SK-N-SH treated with all-trans-retinoic acid at 6 μM for 48 hours (cell line): Measurements from ENCODE around the gene RALGPS1.

Source experiments
- ATAC-seq: fragments of 200-7000 bp; cut with Tn5 transposase; 3 replicates; pipeline ENCODE4 v1.9.1; 2020; ENCODE audit warnings: mild to moderate bottlenecking, moderate library complexity
- ARNTL ChIP-seq: fragments of 450-650 bp; formaldehyde crosslinking; IDR thresholded peaks from 2 replicates; pipeline ENCODE4 v1.5.0; 2020; ENCODE audit warnings: low read depth, mild to moderate bottlenecking, moderate library complexity, borderline replicate concordance
- BACH2 ChIP-seq: fragments of 250-450 bp; sonication (Bioruptor Pico); IDR thresholded peaks from 2 replicates; pipeline ENCODE4 v1.9.0; 2021; ENCODE audit warnings: mild to moderate bottlenecking, borderline replicate concordance
- CSDC2 ChIP-seq: fragments of 250-450 bp; sonication (Bioruptor Pico); IDR thresholded peaks from 2 replicates; pipeline ENCODE4 v1.5.0; 2020; ENCODE audit warnings: mild to moderate bottlenecking, moderate library complexity
- ESRRG ChIP-seq: fragments of 250-450 bp; sonication (Bioruptor Pico); IDR thresholded peaks from 2 replicates; pipeline ENCODE4 v1.6.1; 2021; ENCODE audit warnings: mild to moderate bottlenecking
- GLIS3 ChIP-seq: fragments of 250-450 bp; sonication (Bioruptor Pico); IDR thresholded peaks from 2 replicates; pipeline ENCODE4 v1.5.0; 2020; ENCODE audit warnings: mild to moderate bottlenecking, moderate library complexity
- ISL1 ChIP-seq: fragments of 250-450 bp; sonication (Bioruptor Pico); IDR thresholded peaks from 2 replicates; pipeline ENCODE4 v2.1.2; 2022; ENCODE audit warnings: mild to moderate bottlenecking, moderate library complexity
- OSR1 ChIP-seq: fragments of 250-450 bp; sonication (Bioruptor Pico); IDR thresholded peaks from 2 replicates; pipeline ENCODE4 v1.8.0; 2022; ENCODE audit warnings: moderate library complexity, mild to moderate bottlenecking, inconsistent platforms
- PPARA ChIP-seq: fragments of 250-450 bp; sonication (Bioruptor Pico); IDR thresholded peaks from 2 replicates; pipeline ENCODE4 v1.5.0; 2020; ENCODE audit warnings: mild to moderate bottlenecking, borderline replicate concordance
- RARB ChIP-seq: fragments of 250-450 bp; sonication (Bioruptor Pico); IDR thresholded peaks from 2 replicates; pipeline ENCODE4 v1.8.0; 2021; ENCODE audit warnings: mild to moderate bottlenecking, moderate library complexity
- SNAI2 ChIP-seq: fragments of 250-450 bp; sonication (Bioruptor Pico); IDR thresholded peaks from 2 replicates; pipeline ENCODE4 v1.5.0; 2020; ENCODE audit warnings: mild to moderate bottlenecking, moderate library complexity
- TCF4 ChIP-seq: fragments of 250-450 bp; sonication (Bioruptor Pico); IDR thresholded peaks from 2 replicates; pipeline ENCODE4 v1.8.0; 2021; ENCODE audit warnings: mild to moderate bottlenecking, moderate library complexity, borderline replicate concordance
- TOX ChIP-seq: fragments of 250-450 bp; sonication (Bioruptor Pico); IDR thresholded peaks from 2 replicates; pipeline ENCODE4 v1.8.0; 2021; ENCODE audit warnings: mild to moderate bottlenecking, moderate library complexity, borderline replicate concordance
- ZC3H10 ChIP-seq: fragments of 250-450 bp; sonication (Bioruptor Pico); IDR thresholded peaks from 2 replicates; pipeline ENCODE4 v1.5.1; 2021; ENCODE audit warnings: mild to moderate bottlenecking, moderate library complexity
- ZFP3 ChIP-seq: fragments of 250-450 bp; sonication (Bioruptor Pico); IDR thresholded peaks from 2 replicates; pipeline ENCODE4 v1.5.0; 2020; ENCODE audit warnings: mild to moderate bottlenecking, moderate library complexity
- ZFP30 ChIP-seq: fragments of 450-650 bp; formaldehyde crosslinking; IDR thresholded peaks from 2 replicates; pipeline ENCODE4 v1.5.0; 2022; ENCODE audit warnings: mild to moderate bottlenecking, moderate library complexity
- ZNF565 ChIP-seq: fragments of 450-650 bp; formaldehyde crosslinking; conservative IDR thresholded peaks from 2 replicates; pipeline ENCODE4 v1.5.0; 2020; ENCODE audit warnings: low read depth, mild to moderate bottlenecking, moderate library complexity
- ZNF70 ChIP-seq: fragments of 450-650 bp; formaldehyde crosslinking; IDR thresholded peaks from 2 replicates; pipeline ENCODE4 v1.5.0; 2020; ENCODE audit warnings: mild to moderate bottlenecking, moderate library complexity
- ZNF8 ChIP-seq: fragments of 450-650 bp; formaldehyde crosslinking; IDR thresholded peaks from 2 replicates; pipeline ENCODE4 v1.5.0; 2020; ENCODE audit warnings: mild to moderate bottlenecking, moderate library complexity
- TF ChIP-seq, protein P1 (sequence below): fragments of 250-450 bp; sonication (Bioruptor Pico); IDR thresholded peaks from 2 replicates; pipeline ENCODE4 v1.8.0; 2020; ENCODE audit warnings: mild to moderate bottlenecking, moderate library complexity, borderline replicate concordance
- TF ChIP-seq, protein P2 (sequence below): fragments of 250-450 bp; sonication (Bioruptor Pico); IDR thresholded peaks from 2 replicates; pipeline ENCODE4 v1.5.1; 2020; ENCODE audit warnings: low read depth, mild to moderate bottlenecking, moderate library complexity
- TF ChIP-seq, protein P3 (sequence below): fragments of 250-450 bp; sonication (Bioruptor Pico); IDR thresholded peaks from 2 replicates; pipeline ENCODE4 v1.5.1; 2021; ENCODE audit warnings: mild to moderate bottlenecking, moderate library complexity
- TF ChIP-seq, protein P4 (sequence below): fragments of 250-450 bp; sonication (Bioruptor Pico); IDR thresholded peaks from 2 replicates; pipeline ENCODE4 v1.8.0; 2021; ENCODE audit warnings: low read depth, mild to moderate bottlenecking, moderate library complexity, borderline replicate concordance
- TF ChIP-seq, protein P5 (sequence below): fragments of 250-450 bp; sonication (Bioruptor Pico); IDR thresholded peaks from 2 replicates; pipeline ENCODE4 v1.5.0; 2020; ENCODE audit warnings: mild to moderate bottlenecking, moderate library complexity

The RALGPS1 gene, protein sequence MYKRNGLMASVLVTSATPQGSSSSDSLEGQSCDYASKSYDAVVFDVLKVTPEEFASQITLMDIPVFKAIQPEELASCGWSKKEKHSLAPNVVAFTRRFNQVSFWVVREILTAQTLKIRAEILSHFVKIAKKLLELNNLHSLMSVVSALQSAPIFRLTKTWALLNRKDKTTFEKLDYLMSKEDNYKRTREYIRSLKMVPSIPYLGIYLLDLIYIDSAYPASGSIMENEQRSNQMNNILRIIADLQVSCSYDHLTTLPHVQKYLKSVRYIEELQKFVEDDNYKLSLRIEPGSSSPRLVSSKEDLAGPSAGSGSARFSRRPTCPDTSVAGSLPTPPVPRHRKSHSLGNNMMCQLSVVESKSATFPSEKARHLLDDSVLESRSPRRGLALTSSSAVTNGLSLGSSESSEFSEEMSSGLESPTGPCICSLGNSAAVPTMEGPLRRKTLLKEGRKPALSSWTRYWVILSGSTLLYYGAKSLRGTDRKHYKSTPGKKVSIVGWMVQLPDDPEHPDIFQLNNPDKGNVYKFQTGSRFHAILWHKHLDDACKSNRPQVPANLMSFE

DNA sequence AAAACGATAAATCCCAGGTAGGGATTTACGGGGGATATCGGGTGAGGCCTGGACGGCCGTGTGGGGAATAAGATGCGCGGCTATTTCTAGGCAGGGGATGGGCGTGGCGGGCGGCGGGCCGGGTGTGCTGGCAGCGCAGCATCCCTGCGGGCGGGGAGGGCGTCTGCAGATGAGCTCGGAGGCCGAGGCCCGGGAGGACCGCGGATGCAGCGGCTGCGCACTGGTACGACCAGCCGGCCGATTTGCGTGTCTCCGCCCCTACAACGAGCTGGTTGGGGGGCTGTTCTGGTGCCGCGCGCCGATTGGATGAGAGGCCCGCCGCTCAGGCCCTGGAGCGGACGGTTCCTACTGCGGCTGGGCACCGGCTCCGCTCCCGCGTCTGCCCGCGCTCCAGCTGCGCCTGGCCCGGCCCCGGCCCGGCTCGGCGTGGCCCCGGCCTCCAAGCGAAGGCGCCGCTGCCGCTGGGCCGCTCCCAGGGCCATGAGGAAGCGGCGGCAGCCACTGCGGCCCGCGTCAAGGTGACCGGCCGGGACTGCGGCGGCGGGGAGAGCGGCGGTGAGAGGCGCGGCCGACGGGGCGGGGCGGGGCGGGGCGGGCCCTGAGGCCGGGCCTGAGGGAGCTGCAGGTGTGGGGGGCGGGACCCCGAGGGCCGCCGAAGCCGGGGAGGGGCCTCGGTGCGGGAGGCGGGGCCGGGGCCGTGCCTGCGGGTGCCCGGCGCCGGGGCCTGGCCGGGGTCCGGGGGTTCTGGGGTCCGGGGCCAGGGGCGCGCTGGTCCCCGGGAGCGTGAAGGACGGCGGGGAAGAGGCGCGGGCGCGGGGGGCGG lies at the start of gene RALGPS1:
TSS of gene RALGPS1 (plus strand) at position 325 of the 823 bp plus-strand sequence. CDS start 47,508 bp downstream, outside the sequence.
- TF ChIP-seq BACH2 (CRISPR knock-in tag) = no peak
- TF ChIP-seq ESRRG (CRISPR knock-in tag) = no peak
- no peak for TF ChIP-seq SNAI2 (CRISPR knock-in tag)
- TF ChIP-seq ZNF565 (CRISPR knock-in tag) = no peak
- TF ChIP-seq TOX (CRISPR knock-in tag) = no peak
- TF ChIP-seq, protein P1, sequence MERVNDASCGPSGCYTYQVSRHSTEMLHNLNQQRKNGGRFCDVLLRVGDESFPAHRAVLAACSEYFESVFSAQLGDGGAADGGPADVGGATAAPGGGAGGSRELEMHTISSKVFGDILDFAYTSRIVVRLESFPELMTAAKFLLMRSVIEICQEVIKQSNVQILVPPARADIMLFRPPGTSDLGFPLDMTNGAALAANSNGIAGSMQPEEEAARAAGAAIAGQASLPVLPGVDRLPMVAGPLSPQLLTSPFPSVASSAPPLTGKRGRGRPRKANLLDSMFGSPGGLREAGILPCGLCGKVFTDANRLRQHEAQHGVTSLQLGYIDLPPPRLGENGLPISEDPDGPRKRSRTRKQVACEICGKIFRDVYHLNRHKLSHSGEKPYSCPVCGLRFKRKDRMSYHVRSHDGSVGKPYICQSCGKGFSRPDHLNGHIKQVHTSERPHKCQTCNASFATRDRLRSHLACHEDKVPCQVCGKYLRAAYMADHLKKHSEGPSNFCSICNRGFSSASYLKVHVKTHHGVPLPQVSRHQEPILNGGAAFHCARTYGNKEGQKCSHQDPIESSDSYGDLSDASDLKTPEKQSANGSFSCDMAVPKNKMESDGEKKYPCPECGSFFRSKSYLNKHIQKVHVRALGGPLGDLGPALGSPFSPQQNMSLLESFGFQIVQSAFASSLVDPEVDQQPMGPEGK (CRISPR knock-in tag) = no peak
- no peak for TF ChIP-seq GLIS3 (CRISPR knock-in tag)
- TF ChIP-seq, protein P2, sequence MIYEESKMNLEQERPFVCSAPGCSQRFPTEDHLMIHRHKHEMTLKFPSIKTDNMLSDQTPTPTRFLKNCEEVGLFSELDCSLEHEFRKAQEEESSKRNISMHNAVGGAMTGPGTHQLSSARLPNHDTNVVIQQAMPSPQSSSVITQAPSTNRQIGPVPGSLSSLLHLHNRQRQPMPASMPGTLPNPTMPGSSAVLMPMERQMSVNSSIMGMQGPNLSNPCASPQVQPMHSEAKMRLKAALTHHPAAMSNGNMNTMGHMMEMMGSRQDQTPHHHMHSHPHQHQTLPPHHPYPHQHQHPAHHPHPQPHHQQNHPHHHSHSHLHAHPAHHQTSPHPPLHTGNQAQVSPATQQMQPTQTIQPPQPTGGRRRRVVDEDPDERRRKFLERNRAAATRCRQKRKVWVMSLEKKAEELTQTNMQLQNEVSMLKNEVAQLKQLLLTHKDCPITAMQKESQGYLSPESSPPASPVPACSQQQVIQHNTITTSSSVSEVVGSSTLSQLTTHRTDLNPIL (CRISPR knock-in tag) = no peak
- TF ChIP-seq, protein P3, sequence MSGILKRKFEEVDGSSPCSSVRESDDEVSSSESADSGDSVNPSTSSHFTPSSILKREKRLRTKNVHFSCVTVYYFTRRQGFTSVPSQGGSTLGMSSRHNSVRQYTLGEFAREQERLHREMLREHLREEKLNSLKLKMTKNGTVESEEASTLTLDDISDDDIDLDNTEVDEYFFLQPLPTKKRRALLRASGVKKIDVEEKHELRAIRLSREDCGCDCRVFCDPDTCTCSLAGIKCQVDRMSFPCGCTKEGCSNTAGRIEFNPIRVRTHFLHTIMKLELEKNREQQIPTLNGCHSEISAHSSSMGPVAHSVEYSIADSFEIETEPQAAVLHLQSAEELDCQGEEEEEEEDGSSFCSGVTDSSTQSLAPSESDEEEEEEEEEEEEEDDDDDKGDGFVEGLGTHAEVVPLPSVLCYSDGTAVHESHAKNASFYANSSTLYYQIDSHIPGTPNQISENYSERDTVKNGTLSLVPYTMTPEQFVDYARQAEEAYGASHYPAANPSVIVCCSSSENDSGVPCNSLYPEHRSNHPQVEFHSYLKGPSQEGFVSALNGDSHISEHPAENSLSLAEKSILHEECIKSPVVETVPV (CRISPR knock-in tag) = no peak
- no peak for TF ChIP-seq PPARA (CRISPR knock-in tag)
- no peak for TF ChIP-seq ZNF8 (CRISPR knock-in tag)
- TF ChIP-seq ARNTL = no peak
- TF ChIP-seq, protein P4, sequence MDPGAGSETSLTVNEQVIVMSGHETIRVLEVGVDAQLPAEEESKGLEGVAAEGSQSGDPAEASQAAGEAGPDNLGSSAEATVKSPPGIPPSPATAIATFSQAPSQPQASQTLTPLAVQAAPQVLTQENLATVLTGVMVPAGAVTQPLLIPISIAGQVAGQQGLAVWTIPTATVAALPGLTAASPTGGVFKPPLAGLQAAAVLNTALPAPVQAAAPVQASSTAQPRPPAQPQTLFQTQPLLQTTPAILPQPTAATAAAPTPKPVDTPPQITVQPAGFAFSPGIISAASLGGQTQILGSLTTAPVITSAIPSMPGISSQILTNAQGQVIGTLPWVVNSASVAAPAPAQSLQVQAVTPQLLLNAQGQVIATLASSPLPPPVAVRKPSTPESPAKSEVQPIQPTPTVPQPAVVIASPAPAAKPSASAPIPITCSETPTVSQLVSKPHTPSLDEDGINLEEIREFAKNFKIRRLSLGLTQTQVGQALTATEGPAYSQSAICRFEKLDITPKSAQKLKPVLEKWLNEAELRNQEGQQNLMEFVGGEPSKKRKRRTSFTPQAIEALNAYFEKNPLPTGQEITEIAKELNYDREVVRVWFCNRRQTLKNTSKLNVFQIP (CRISPR knock-in tag) = no peak
- no peak for TF ChIP-seq ZC3H10 (CRISPR knock-in tag)
- no peak for TF ChIP-seq ZFP30 (CRISPR knock-in tag)
- no peak for TF ChIP-seq OSR1 (CRISPR knock-in tag)
- TF ChIP-seq ISL1 (CRISPR knock-in tag) = no peak
- no peak for TF ChIP-seq ZFP3 (CRISPR knock-in tag)
- no peak for TF ChIP-seq TCF4 (CRISPR knock-in tag)
- no peak for TF ChIP-seq ZNF70
- TF ChIP-seq, all 23 proteins: peak for 0
- ATAC-seq = peak; percentile 100

DNA sequence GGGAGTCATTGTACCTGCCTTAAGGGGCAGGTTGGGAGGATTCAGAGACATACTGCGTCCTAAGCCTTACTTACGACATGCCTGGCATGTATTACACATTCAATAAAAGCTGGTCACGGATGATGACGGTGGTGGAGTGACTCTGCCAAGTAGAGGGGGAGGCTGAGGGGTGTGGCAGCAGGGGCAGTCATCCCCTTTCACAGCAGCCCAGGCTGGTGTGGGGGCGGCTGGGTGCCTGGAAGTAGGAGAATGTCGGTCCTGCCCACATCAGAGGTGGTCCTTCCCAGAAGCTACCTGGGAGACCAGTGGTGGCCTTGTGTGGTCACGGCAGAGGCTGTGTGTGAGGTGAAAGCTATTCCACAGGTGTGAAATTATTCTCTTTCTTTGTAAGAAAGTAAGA lies 45.2 kb upstream of the RALGPS1 start:
- no peak for ATAC-seq
- TF ChIP-seq, protein P5, sequence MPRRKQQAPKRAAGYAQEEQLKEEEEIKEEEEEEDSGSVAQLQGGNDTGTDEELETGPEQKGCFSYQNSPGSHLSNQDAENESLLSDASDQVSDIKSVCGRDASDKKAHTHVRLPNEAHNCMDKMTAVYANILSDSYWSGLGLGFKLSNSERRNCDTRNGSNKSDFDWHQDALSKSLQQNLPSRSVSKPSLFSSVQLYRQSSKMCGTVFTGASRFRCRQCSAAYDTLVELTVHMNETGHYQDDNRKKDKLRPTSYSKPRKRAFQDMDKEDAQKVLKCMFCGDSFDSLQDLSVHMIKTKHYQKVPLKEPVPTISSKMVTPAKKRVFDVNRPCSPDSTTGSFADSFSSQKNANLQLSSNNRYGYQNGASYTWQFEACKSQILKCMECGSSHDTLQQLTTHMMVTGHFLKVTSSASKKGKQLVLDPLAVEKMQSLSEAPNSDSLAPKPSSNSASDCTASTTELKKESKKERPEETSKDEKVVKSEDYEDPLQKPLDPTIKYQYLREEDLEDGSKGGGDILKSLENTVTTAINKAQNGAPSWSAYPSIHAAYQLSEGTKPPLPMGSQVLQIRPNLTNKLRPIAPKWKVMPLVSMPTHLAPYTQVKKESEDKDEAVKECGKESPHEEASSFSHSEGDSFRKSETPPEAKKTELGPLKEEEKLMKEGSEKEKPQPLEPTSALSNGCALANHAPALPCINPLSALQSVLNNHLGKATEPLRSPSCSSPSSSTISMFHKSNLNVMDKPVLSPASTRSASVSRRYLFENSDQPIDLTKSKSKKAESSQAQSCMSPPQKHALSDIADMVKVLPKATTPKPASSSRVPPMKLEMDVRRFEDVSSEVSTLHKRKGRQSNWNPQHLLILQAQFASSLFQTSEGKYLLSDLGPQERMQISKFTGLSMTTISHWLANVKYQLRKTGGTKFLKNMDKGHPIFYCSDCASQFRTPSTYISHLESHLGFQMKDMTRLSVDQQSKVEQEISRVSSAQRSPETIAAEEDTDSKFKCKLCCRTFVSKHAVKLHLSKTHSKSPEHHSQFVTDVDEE (CRISPR knock-in tag) = no peak
- TF ChIP-seq GLIS3 (CRISPR knock-in tag) (no peak), CSDC2 (no peak), ZNF70 (no peak), OSR1 (CRISPR knock-in tag) (no peak), RARB (no peak), ISL1 (CRISPR knock-in tag) (no peak), ESRRG (CRISPR knock-in tag) (no peak), SNAI2 (CRISPR knock-in tag) (no peak), ZFP3 (CRISPR knock-in tag) (no peak), ZNF8 (CRISPR knock-in tag) (no peak)
- TF ChIP-seq, protein P4 (CRISPR knock-in tag) = no peak
- TF ChIP-seq, protein P3 (CRISPR knock-in tag) = no peak
- TF ChIP-seq, protein P2 (CRISPR knock-in tag) = no peak
